Panc1 (cell line): ENCODE results near the gene HJURP. TPM values are rescaled to one million over a fixed set of nuclear protein-coding genes. Genes with fewer than 3 reads are reported as not detected.

Experiments
- ATAC-seq: fragments of 200-7000 bp; cut with Tn5 transposase; 2 replicates; pipeline ENCODE4 v1.9.1; 2020; ENCODE audit warnings: mild to moderate bottlenecking, moderate library complexity
- Bru-seq: library from RNA; stranded (reverse); fragments of 400-500 nt; gene quantifications from one replicate; lab custom pipeline; 2021; lab: Mats Ljungman, UMichigan
- BruChase-seq, 2 experiments: library from RNA; stranded (reverse); fragments of 400-500 nt; gene quantifications; one replicate each; lab custom pipeline; 2021; lab: Mats Ljungman, UMichigan
- BruUV-seq: library from RNA; stranded (reverse); fragments of 400-500 nt; replicated peaks from 2 replicates; lab custom pipeline; 2021; lab: Mats Ljungman, UMichigan
- CTCF ChIA-PET: fragments of 300-600 bp; sonication (Branson Sonifier 250); formaldehyde crosslinking; loops from one replicate; lab custom pipeline; 2022; ENCODE audit warnings: antibody characterized with exemption; lab: Charles Lee
- POLR2A ChIA-PET: fragments of 300-600 bp; sonication (Branson Sonifier 250); formaldehyde crosslinking; loops from one replicate; lab custom pipeline; 2022; ENCODE audit warnings: antibody characterized with exemption; lab: Charles Lee
- DNase-seq: peaks from one replicate; pipeline ENCODE4 v3.0.0-alpha.2; 2010; ENCODE audit warnings: low read depth, low spot score
- H3K27ac ChIP-seq: 2 replicates; pipeline ENCODE4 v1.5.1; 2011; ENCODE audit warnings: mild to moderate bottlenecking, low read length, inconsistent platforms
- H3K27me3 ChIP-seq: fragments of 200-500 bp; sonication (Bioruptor generic); 2 replicates; pipeline ENCODE4 v1.6.0; 2014; ENCODE audit warnings: low read length, inconsistent platforms; ENCODE audit not compliant: control insufficient read depth, insufficient read depth
- H3K36me3 ChIP-seq: fragments of 200-500 bp; sonication (Bioruptor generic); 2 replicates; pipeline ENCODE4 v1.5.1; 2014; ENCODE audit warnings: inconsistent platforms, mild to moderate bottlenecking, low read length, moderate library complexity; ENCODE audit not compliant: control insufficient read depth, insufficient read depth
- H3K4me1 ChIP-seq: 2 replicates; pipeline ENCODE4 v1.5.1; 2011; ENCODE audit warnings: inconsistent platforms, mild to moderate bottlenecking, low read length, moderate library complexity; ENCODE audit not compliant: control insufficient read depth, insufficient read depth
- H3K4me3 ChIP-seq, 2 experiments: 2 replicates each; pipeline ENCODE4 v1.5.1; 2011 to 2012; ENCODE audit warnings: low read depth in 2 of 2, low read length in 2 of 2, mild to moderate bottlenecking in 2 of 2, inconsistent platforms in 1 of 2, moderate library complexity in 1 of 2
- H3K9me3 ChIP-seq: fragments of 200-500 bp; sonication (Bioruptor generic); 2 replicates; pipeline ENCODE4 v1.5.1; 2014; ENCODE audit warnings: low read depth, mild to moderate bottlenecking, inconsistent platforms, low read length, moderate library complexity; ENCODE audit not compliant: control insufficient read depth, insufficient read depth
- POLR2AphosphoS5 ChIP-seq: IDR thresholded peaks from 2 replicates; pipeline ENCODE4 v1.6.1; 2012; ENCODE audit warnings: mild to moderate bottlenecking, low read depth, low read length, moderate library complexity
- SIN3A ChIP-seq: IDR thresholded peaks from 2 replicates; pipeline ENCODE4 v1.6.1; 2012; ENCODE audit warnings: low read depth, mild to moderate bottlenecking, low read length, moderate library complexity, borderline replicate concordance; ENCODE audit not compliant: insufficient read depth
- TCF7L2 ChIP-seq: IDR thresholded peaks from 2 replicates; pipeline ENCODE4 v1.6.1; 2011; ENCODE audit warnings: mild to moderate bottlenecking, low read depth, low read length, inconsistent platforms
- in situ Hi-C: cut with HindIII; loops from 2 replicates; pipeline ENCODE4 v1.10.0; 2016; ENCODE audit warnings: low sequenced_read_pairs, low pct_unique_long_range_greater_than_20kb
- intact Hi-C: fragments of 100-400 bp; cut with micrococcal nuclease; formaldehyde crosslinking; loops from one replicate; pipeline ENCODE4 v1.10.0; 2022; ENCODE audit not compliant: unreplicated experiment
- long read RNA-seq: library from polyadenylated mRNA; unstranded; transcript quantifications from one replicate; pipeline ENCODE4 v2.0.0, GENCODE V29; 2021; ENCODE audit not compliant: unreplicated experiment
- polyA plus RNA-seq: library from polyadenylated mRNA; unstranded; fragments of >200 nt; gene quantifications from one replicate; pipeline ENCODE4 v1.2.1, GENCODE V29; 2012; ENCODE audit warnings: missing spikeins; ENCODE audit not compliant: insufficient read length
- total RNA-seq: library from RNA; stranded (reverse); gene quantifications from one replicate; pipeline ENCODE4 v1.2.1, GENCODE V29; 2021; ENCODE audit not compliant: unreplicated experiment
- TF ChIP-seq, protein P1 (sequence below): fragments of 450-650 bp; IDR thresholded peaks from 2 replicates; pipeline ENCODE4 v1.5.1; 2017; ENCODE audit warnings: mild to moderate bottlenecking
- TF ChIP-seq, protein P2 (sequence below), 2 experiments: IDR thresholded peaks; 2 replicates each; pipeline ENCODE4 v1.6.1; 2011 to 2012; ENCODE audit warnings: low read depth in 2 of 2, control low read depth in 1 of 2, low read length in 1 of 2, mild to moderate bottlenecking in 1 of 2, moderate library complexity in 1 of 2; ENCODE audit not compliant: insufficient read depth in 1 of 2

HJURP gene, protein sequence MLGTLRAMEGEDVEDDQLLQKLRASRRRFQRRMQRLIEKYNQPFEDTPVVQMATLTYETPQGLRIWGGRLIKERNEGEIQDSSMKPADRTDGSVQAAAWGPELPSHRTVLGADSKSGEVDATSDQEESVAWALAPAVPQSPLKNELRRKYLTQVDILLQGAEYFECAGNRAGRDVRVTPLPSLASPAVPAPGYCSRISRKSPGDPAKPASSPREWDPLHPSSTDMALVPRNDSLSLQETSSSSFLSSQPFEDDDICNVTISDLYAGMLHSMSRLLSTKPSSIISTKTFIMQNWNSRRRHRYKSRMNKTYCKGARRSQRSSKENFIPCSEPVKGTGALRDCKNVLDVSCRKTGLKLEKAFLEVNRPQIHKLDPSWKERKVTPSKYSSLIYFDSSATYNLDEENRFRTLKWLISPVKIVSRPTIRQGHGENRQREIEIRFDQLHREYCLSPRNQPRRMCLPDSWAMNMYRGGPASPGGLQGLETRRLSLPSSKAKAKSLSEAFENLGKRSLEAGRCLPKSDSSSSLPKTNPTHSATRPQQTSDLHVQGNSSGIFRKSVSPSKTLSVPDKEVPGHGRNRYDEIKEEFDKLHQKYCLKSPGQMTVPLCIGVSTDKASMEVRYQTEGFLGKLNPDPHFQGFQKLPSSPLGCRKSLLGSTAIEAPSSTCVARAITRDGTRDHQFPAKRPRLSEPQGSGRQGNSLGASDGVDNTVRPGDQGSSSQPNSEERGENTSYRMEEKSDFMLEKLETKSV
- total RNA-seq (87.0 TPM), Bru-seq, nascent RNA (percentile 98 among the genes with signal in this experiment), BruChase-seq, experiment 1, labeled RNA remaining after a 2-hour chase (percentile 97 among the genes with signal in this experiment), BruChase-seq, experiment 2, labeled RNA remaining after a 6-hour chase (percentile 87 among the genes with signal in this experiment)
- polyA plus RNA-seq, result 65.2 TPM
- long read RNA-seq, transcript HJURP-202 (9 exons, 3,187 nt), result major isoform, 184 of 252 reads
- long read RNA-seq, partial matches to known transcripts, result 38 of 252 reads
- long read RNA-seq, other reads (novel, unspliced or antisense), result 30 of 252 reads

DNA sequence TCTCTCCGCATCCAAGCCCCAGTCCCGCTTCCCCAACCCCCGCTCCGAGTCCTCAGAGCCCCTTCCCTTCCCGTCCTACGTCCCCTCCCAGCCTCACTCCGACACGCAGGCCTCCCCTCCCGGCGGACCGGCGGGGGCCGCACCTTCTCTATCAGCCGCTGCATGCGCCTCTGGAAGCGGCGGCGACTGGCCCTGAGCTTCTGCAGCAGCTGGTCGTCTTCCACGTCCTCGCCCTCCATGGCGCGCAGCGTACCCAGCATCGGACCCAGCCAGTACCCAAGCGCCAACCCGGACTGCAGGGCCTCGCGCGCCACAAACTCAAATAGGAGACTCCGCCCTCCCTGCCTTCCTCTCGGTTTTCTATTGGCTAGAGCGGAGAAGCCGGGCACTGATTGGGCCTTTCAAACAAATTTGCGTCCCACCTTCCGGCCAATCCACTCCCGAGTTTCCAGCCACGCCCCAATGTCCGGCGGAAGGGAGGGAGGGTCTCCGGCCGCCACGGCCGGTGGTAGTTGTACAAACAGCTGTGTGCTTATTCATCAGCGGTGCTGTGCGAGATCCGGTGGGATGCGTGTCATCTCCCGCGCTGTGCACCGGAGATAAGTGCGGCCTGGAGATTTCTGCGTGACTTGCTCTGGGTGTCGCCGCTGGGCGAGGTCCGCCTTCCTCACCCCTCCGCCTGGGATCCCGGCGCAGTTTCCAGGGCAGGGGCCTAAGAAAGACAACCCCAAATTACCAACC lies at the start of gene HJURP:
TSS of gene HJURP (minus strand) at position 295 of the 741 bp plus-strand sequence. CDS start at position 260, 35 bp downstream.
- peaks cover 38% of the 10 kb centered on the region for H3K4me1 ChIP-seq
- no peaks in the 10 kb centered on the region for H3K9me3 ChIP-seq
- peak within 1 kb of the TSS; percentile 99 for H3K27ac ChIP-seq
- DNase-seq (peak; percentile 89), ATAC-seq (peak; percentile 94)
- BruUV-seq, result no TSS peak
- ChIA-PET POLR2A (interaction anchor here (0.6 kb wide), 1 partner anchor 762 kb away, joined by 3 read pairs; no protein-coding TSS in a partner anchor), CTCF (no interaction called here)
- H3K36me3 ChIP-seq, result peaks cover 29% of the 10 kb centered on the region
- TF ChIP-seq, protein P1, sequence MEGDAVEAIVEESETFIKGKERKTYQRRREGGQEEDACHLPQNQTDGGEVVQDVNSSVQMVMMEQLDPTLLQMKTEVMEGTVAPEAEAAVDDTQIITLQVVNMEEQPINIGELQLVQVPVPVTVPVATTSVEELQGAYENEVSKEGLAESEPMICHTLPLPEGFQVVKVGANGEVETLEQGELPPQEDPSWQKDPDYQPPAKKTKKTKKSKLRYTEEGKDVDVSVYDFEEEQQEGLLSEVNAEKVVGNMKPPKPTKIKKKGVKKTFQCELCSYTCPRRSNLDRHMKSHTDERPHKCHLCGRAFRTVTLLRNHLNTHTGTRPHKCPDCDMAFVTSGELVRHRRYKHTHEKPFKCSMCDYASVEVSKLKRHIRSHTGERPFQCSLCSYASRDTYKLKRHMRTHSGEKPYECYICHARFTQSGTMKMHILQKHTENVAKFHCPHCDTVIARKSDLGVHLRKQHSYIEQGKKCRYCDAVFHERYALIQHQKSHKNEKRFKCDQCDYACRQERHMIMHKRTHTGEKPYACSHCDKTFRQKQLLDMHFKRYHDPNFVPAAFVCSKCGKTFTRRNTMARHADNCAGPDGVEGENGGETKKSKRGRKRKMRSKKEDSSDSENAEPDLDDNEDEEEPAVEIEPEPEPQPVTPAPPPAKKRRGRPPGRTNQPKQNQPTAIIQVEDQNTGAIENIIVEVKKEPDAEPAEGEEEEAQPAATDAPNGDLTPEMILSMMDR, result no peak
- TF ChIP-seq TCF7L2, result no peak
- TF ChIP-seq, protein P2, sequence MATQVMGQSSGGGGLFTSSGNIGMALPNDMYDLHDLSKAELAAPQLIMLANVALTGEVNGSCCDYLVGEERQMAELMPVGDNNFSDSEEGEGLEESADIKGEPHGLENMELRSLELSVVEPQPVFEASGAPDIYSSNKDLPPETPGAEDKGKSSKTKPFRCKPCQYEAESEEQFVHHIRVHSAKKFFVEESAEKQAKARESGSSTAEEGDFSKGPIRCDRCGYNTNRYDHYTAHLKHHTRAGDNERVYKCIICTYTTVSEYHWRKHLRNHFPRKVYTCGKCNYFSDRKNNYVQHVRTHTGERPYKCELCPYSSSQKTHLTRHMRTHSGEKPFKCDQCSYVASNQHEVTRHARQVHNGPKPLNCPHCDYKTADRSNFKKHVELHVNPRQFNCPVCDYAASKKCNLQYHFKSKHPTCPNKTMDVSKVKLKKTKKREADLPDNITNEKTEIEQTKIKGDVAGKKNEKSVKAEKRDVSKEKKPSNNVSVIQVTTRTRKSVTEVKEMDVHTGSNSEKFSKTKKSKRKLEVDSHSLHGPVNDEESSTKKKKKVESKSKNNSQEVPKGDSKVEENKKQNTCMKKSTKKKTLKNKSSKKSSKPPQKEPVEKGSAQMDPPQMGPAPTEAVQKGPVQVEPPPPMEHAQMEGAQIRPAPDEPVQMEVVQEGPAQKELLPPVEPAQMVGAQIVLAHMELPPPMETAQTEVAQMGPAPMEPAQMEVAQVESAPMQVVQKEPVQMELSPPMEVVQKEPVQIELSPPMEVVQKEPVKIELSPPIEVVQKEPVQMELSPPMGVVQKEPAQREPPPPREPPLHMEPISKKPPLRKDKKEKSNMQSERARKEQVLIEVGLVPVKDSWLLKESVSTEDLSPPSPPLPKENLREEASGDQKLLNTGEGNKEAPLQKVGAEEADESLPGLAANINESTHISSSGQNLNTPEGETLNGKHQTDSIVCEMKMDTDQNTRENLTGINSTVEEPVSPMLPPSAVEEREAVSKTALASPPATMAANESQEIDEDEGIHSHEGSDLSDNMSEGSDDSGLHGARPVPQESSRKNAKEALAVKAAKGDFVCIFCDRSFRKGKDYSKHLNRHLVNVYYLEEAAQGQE (IDR thresholded peaks at IDR 0.05; ENCODE audit: insufficient read depth in 1 of 2, low read depth in 2 of 2, low read length in 1 of 2), result no peak
- TF ChIP-seq SIN3A, result peak; percentile 88; the same call in 1 of the 2 replicates
- peak; percentile 85 for TF ChIP-seq POLR2AphosphoS5
- in situ Hi-C loops, result no loop called here
- peak within 1 kb of the TSS; percentile 88 to 94 for H3K4me3 ChIP-seq
- H3K27me3 ChIP-seq, result no peaks in the 10 kb centered on the region
- intact Hi-C loops, result no loop called here

DNA sequence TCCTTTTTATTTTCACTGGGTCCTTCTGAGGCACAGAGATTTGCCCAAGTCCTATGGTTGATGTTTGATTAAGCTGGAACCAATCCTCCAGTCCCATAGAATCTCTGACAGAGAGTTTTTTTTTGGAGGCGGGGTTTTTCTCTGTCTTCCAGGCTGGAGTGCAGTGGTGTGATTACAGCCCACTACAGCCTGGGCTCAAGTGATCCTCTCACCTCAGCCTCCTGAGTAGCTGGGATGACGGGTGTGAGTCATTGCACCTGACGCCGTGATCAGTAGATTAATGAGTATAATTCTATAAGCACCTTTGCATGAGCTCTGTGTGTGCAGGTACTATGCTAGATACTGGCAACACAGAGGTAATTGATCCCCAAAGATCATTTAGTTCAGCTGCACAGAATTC lies 47.5 kb upstream of the HJURP start:
- no TSS peak for BruUV-seq
- H3K27ac ChIP-seq, result no peak overlapping the region
- CTCF ChIA-PET, result no interaction called here

More for the DNA sequence above, 47.5 kb upstream of the HJURP start:
- POLR2A ChIA-PET, result no interaction called here
- Histone ChIP-seq H3K4me3 (no peak overlapping the region), H3K27me3 (no peaks in the 10 kb centered on the region), H3K36me3 (no peaks in the 10 kb centered on the region), H3K4me1 (no peaks in the 10 kb centered on the region), H3K9me3 (no peaks in the 10 kb centered on the region)
- TF ChIP-seq, protein P2 (IDR thresholded peaks at IDR 0.05; ENCODE audit: insufficient read depth in 1 of 2, low read depth in 2 of 2, low read length in 1 of 2), result no peak
- DNase-seq (no peak), ATAC-seq (no peak)
- intact Hi-C loops, result no loop called here
- in situ Hi-C loops, result no loop called here
